VCaP (cell line): ENCODE results near the gene SBK3.
"Not testable (repeated sequence)": the region's sequence is repeated elsewhere in the genome, so short reads cannot be mapped to it uniquely, and the experiment has no call there.

Experiments
- H3K27ac ChIP-seq: fragments of 450-650 bp; 2 replicates; pipeline ENCODE4 v1.5.1; 2017
- CTCF ChIP-seq: fragments of 450-650 bp; conservative IDR thresholded peaks from 2 replicates; pipeline ENCODE4 v1.5.1; 2017; ENCODE audit warnings: mild to moderate bottlenecking, moderate library complexity

Gene SBK3

GRCh38 chr19:55536951-55537740 lies 8.2 kb downstream of the SBK3 start, which contains the start of gene SBK2:
TSS of gene SBK2 (minus strand) at chr19:55537133. CDS start at chr19:55536294, 839 bp downstream.
- no peak within 1 kb of the TSS for H3K27ac ChIP-seq
- TF ChIP-seq CTCF, result no peak

DNA sequence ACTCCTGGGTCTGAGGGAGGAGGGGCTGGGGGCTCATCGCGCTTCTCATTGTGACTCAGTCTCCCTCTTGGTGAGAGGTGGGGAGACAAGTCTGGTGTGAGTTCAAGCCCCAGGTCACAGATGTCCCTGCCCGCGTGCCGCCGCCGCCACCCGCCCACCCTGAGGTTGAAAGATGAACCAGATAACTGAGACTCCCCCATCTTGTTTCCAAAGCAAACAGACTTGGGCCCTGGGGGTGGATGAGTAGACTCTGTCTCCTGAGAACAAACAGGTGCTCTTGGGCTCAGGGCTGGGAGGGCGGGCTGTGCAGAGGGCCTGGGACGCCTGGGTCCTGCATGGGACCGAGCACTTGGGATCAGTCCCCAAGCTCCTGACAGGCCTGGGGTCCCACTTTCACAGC lies 9.0 kb downstream of the SBK3 start:
- no peak overlapping the region for H3K27ac ChIP-seq
- no peak for TF ChIP-seq CTCF

GRCh38 chr19:55535965-55536350 lies 9.4 kb downstream of the SBK3 start:
- TF ChIP-seq CTCF, result no peak
- H3K27ac ChIP-seq, result no peak overlapping the region

GRCh38 chr19:55535173-55535964 lies 10.0 kb downstream of the SBK3 start:
- TF ChIP-seq CTCF, result no peak
- no peak overlapping the region for H3K27ac ChIP-seq

DNA sequence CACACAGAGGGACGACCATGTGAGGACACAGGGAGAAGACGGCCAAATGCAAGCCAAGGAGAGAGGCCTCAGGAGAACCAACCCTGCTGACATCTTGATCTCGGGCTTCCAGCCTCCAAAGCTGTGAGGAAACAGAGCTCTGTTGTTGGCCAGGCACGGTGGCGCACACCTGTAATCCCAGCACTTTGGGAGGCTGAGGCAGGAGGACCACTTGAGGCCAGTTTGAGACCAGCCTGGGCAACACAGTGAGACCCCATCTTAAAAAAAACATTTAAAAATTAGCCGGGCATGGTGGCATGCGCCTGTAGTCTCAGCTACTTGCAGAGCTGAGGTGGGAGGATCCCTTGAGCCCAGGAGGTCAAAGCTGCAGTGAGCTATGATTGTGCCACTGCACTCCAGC lies 11.1 kb downstream of the SBK3 start:
- not testable (repeated sequence) for H3K27ac ChIP-seq

- no peak overlapping the region for H3K27ac ChIP-seq
- TF ChIP-seq CTCF, result no peak
Observed at GRCh38 chr19:55530996-55531395, 14.3 kb downstream of the SBK3 start.

- H3K27ac ChIP-seq, result no peak overlapping the region
- no peak for TF ChIP-seq CTCF
Observed at GRCh38 chr19:55529636-55530234, 15.6 kb downstream of the SBK3 start.
